HPDE6-E6E7 (cell line): Measurements from ENCODE around the gene HEATR5B.
A peak's percentile ranks its signal among the peaks of the same experiment; 100 is the strongest.

Source experiments
- DNase-seq: peaks from one replicate; pipeline ENCODE4 v3.0.0; 2011; ENCODE audit warnings: missing footprints; ENCODE audit errors: extremely low spot score

Gene HEATR5B

GRCh38 chr2:37083873-37084794 lies at the start of gene HEATR5B, which contains the start of gene GPATCH11:
Gene HEATR5B (minus strand): TSS chr2:37084372. CDS start chr2:37083414, 958 bp downstream.
Gene GPATCH11 (plus strand): TSS chr2:37084518. CDS start chr2:37088382, 3,864 bp downstream.
- DNase-seq, result peak; percentile 98

- no peak for DNase-seq
Observed at GRCh38 chr2:37132914-37133313, 48.7 kb upstream of the HEATR5B start.

GRCh38 chr2:37125416-37125815 lies 41.2 kb upstream of the HEATR5B start:
- no peak for DNase-seq

- DNase-seq, result no peak
Observed at GRCh38 chr2:37119157-37119556, 35.0 kb upstream of the HEATR5B start.

- DNase-seq, result no peak
Observed at GRCh38 chr2:37117566-37117965, 33.4 kb upstream of the HEATR5B start.

GRCh38 chr2:37111958-37112357 lies 27.8 kb upstream of the HEATR5B start:
- no peak for DNase-seq

GRCh38 chr2:37110306-37111212 lies 26.4 kb upstream of the HEATR5B start:
- DNase-seq, result peak; percentile 19

GRCh38 chr2:37109523-37109922 lies 25.4 kb upstream of the HEATR5B start:
- no peak for DNase-seq

GRCh38 chr2:37105150-37105549 lies 21.0 kb upstream of the HEATR5B start:
- no peak for DNase-seq

- no peak for DNase-seq
Observed at GRCh38 chr2:37104178-37104577, 20.0 kb upstream of the HEATR5B start.

GRCh38 chr2:37102588-37102987 lies 18.4 kb upstream of the HEATR5B start:
- no peak for DNase-seq

- no peak for DNase-seq
Observed at GRCh38 chr2:37100054-37100453, 15.9 kb upstream of the HEATR5B start.

GRCh38 chr2:37098416-37099118 lies 14.4 kb upstream of the HEATR5B start:
- no peak for DNase-seq

- no peak for DNase-seq
Observed at GRCh38 chr2:37096568-37096967, 12.4 kb upstream of the HEATR5B start.

GRCh38 chr2:37091873-37092272 lies 7.7 kb upstream of the HEATR5B start:
- no peak for DNase-seq

- DNase-seq, result no peak
Observed at GRCh38 chr2:37090019-37090477, 5.9 kb upstream of the HEATR5B start.

GRCh38 chr2:37085731-37086147 lies 1.6 kb upstream of the HEATR5B start:
- no peak for DNase-seq

- no peak for DNase-seq
Observed at GRCh38 chr2:37084797-37085196, 625 bp upstream of the HEATR5B start.

GRCh38 chr2:37080689-37081088 lies 3.5 kb downstream of the HEATR5B start:
- DNase-seq, result no peak

GRCh38 chr2:37080266-37080665 lies 3.9 kb downstream of the HEATR5B start:
- DNase-seq, result no peak

GRCh38 chr2:37070931-37071330 lies 13.2 kb downstream of the HEATR5B start:
- DNase-seq, result no peak

GRCh38 chr2:37068686-37069085 lies 15.5 kb downstream of the HEATR5B start:
- DNase-seq, result no peak
